HCT116 (cell line): ENCODE results near the gene NDUFA8.

Experiments used
- EGR1 ChIP-seq: IDR thresholded peaks from 2 replicates; pipeline ENCODE4 v1.6.1; 2012; ENCODE audit warnings: low read depth
- POLR2AphosphoS5 ChIP-seq: IDR thresholded peaks from 2 replicates; pipeline ENCODE4 v1.6.1; 2011; ENCODE audit warnings: mild to moderate bottlenecking, low read depth, low read length, moderate library complexity
- TF ChIP-seq, protein P1 (sequence below), 3 experiments: fragments of 200-600 bp in 1 of 3; sonication (generic) in 1 of 3; IDR thresholded peaks in 2 of 3; conservative IDR thresholded peaks in 1 of 3; 2 replicates each; pipeline ENCODE4 v1.5.1; 2012 to 2017; ENCODE audit warnings: low read depth in 2 of 3, low read length in 2 of 3, antibody characterized with exemption in 1 of 3, borderline replicate concordance in 1 of 3, control low read depth in 1 of 3, mild to moderate bottlenecking in 1 of 3, mixed read lengths in 1 of 3, mixed run types in 1 of 3, moderate library complexity in 1 of 3; ENCODE audit not compliant: insufficient read depth in 1 of 3

DNA sequence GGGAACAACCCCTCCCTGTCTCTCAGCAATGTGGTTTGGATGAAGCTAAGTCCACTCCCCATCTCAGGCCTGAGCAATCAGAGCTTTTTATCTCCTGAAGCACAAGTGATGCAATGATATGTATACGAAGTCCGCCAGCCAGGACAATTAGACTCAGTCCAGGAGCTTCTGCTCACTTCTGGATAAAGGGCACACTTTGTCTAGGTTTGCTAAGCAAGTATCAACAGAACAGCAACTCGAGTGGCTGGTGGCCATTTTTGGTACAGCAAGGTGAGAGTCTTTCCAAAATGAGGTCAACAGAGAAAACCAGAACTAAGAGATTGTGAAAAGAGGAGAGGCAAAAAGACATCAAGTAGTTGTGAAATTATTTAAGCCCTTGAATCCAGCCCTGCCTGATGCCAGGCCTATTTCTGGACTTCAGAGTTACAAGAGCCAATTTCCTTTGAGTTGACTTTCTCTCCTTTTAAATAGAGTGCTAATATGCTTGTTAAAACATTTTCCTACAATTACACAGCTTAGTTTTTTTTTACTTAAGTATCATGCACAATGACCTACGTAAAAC is 8.2 kb downstream of the NDUFA8 start:
- TF ChIP-seq, protein P1, sequence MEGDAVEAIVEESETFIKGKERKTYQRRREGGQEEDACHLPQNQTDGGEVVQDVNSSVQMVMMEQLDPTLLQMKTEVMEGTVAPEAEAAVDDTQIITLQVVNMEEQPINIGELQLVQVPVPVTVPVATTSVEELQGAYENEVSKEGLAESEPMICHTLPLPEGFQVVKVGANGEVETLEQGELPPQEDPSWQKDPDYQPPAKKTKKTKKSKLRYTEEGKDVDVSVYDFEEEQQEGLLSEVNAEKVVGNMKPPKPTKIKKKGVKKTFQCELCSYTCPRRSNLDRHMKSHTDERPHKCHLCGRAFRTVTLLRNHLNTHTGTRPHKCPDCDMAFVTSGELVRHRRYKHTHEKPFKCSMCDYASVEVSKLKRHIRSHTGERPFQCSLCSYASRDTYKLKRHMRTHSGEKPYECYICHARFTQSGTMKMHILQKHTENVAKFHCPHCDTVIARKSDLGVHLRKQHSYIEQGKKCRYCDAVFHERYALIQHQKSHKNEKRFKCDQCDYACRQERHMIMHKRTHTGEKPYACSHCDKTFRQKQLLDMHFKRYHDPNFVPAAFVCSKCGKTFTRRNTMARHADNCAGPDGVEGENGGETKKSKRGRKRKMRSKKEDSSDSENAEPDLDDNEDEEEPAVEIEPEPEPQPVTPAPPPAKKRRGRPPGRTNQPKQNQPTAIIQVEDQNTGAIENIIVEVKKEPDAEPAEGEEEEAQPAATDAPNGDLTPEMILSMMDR (IDR thresholded peaks at IDR 0.05 in 2 of 3, conservative IDR thresholded peaks at IDR 0.05 in 1 of 3; ENCODE audit: borderline replicate concordance in 1 of 3, insufficient read depth in 1 of 3, low read depth in 2 of 3, low read length in 2 of 3), result 0 out of 6 replicates have a peak, but pooled peaks of 1 of the 3 experiments have one; percentile 16
- TF ChIP-seq POLR2AphosphoS5 (no peak), EGR1 (no peak)
